OCI-LY1 (cell line): Measurements from ENCODE around the gene CSNK2A2.

Experiments used
- H2AFZ ChIP-seq: fragments of 200-600 bp; sonication (generic), shearing (Covaris generic); 2 replicates; pipeline ENCODE4 v1.6.0; 2014; ENCODE audit warnings: antibody characterized with exemption, mild to moderate bottlenecking, low read length
- H3F3A ChIP-seq: fragments of 200-600 bp; sonication (generic), shearing (Covaris generic); 2 replicates; pipeline ENCODE4 v1.6.0; 2014; ENCODE audit warnings: mild to moderate bottlenecking, antibody characterized with exemption, low read length, moderate library complexity; ENCODE audit not compliant: insufficient read depth
- H3K27ac ChIP-seq: fragments of 200-600 bp; sonication (generic); 2 replicates; pipeline ENCODE4 v1.5.1; 2014; ENCODE audit warnings: low read length, mixed run types, mild to moderate bottlenecking, low read depth; ENCODE audit not compliant: poor library complexity, severe bottlenecking
- H3K27me3 ChIP-seq: fragments of 200-600 bp; sonication (generic); 2 replicates; pipeline ENCODE4 v1.6.0; 2014; ENCODE audit warnings: antibody characterized with exemption, mild to moderate bottlenecking, low read length, moderate library complexity; ENCODE audit not compliant: insufficient read depth
- H3K36me3 ChIP-seq: fragments of 200-600 bp; sonication (generic); 2 replicates; pipeline ENCODE4 v1.6.1; 2014; ENCODE audit warnings: mild to moderate bottlenecking, antibody characterized with exemption, low read length, moderate library complexity, mixed read lengths; ENCODE audit not compliant: insufficient read depth
- H3K4me1 ChIP-seq: fragments of 200-600 bp; sonication (generic); 2 replicates; pipeline ENCODE4 v1.5.1; 2014; ENCODE audit warnings: mild to moderate bottlenecking, low read length, moderate library complexity; ENCODE audit not compliant: insufficient read depth, severe bottlenecking
- H3K4me2 ChIP-seq: fragments of 200-600 bp; sonication (generic), shearing (Covaris generic); 2 replicates; pipeline ENCODE4 v1.6.1; 2014; ENCODE audit warnings: low read length
- H3K4me3 ChIP-seq: fragments of 200-600 bp; sonication (generic); 2 replicates; pipeline ENCODE4 v1.5.1; 2014; ENCODE audit warnings: low read length, low read depth, mild to moderate bottlenecking, mixed read lengths; ENCODE audit not compliant: poor library complexity, severe bottlenecking
- H3K79me2 ChIP-seq: fragments of 200-600 bp; shearing (Covaris generic); 2 replicates; pipeline ENCODE4 v1.6.1; 2016; ENCODE audit warnings: mixed run types, low read length, mixed read lengths; ENCODE audit not compliant: insufficient read depth
- H3K9ac ChIP-seq: fragments of 200-600 bp; sonication (generic), shearing (Covaris generic); 2 replicates; pipeline ENCODE4 v1.6.1; 2014; ENCODE audit warnings: mild to moderate bottlenecking, low read length, mixed read lengths
- H3K9me2 ChIP-seq: fragments of 200-600 bp; sonication (generic), shearing (Covaris generic); 2 replicates; pipeline ENCODE4 v1.6.1; 2014; ENCODE audit warnings: low read depth, mild to moderate bottlenecking, low read length, mixed read lengths
- H3K9me3 ChIP-seq: fragments of 200-600 bp; shearing (Covaris generic); 2 replicates; pipeline ENCODE4 v1.6.1; 2014; ENCODE audit warnings: low read length, mixed read lengths
- H4K20me1 ChIP-seq: fragments of 200-600 bp; sonication (generic), shearing (Covaris generic); 2 replicates; pipeline ENCODE4 v1.6.0; 2016; ENCODE audit warnings: mild to moderate bottlenecking, low read length; ENCODE audit not compliant: insufficient read depth
- EZH2 ChIP-seq: fragments of 200-600 bp; sonication (generic), shearing (Covaris generic); IDR thresholded peaks from 2 replicates; pipeline ENCODE4 v1.8.0; 2017; ENCODE audit warnings: borderline replicate concordance, mixed run types, mild to moderate bottlenecking, antibody characterized with exemption, low read length, moderate library complexity, mixed read lengths
- TF ChIP-seq, protein P1 (sequence below): fragments of 200-600 bp; sonication (generic), shearing (Covaris generic); IDR thresholded peaks from 2 replicates; pipeline ENCODE4 v1.5.1; 2017; ENCODE audit warnings: mild to moderate bottlenecking, antibody characterized with exemption, low read length, moderate library complexity, mixed read lengths

Gene CSNK2A2

GRCh38 chr16:58119509-58119845 is 78.4 kb downstream of the CSNK2A2 start:
- Histone ChIP-seq H3K4me3 (no peak overlapping the region), H3K9ac (no peak overlapping the region), H3K9me2 (no peaks in the 10 kb centered on the region), H3F3A (no peaks in the 10 kb centered on the region), H3K27me3 (no peaks in the 10 kb centered on the region), H3K4me1 (peaks cover 8% of the 10 kb centered on the region), H3K27ac (no peak overlapping the region), H2AFZ (no peak overlapping the region), H3K4me2 (no peak overlapping the region), H3K9me3 (no peaks in the 10 kb centered on the region), H3K36me3 (peaks cover 27% of the 10 kb centered on the region), H3K79me2 (peaks cover 31% of the 10 kb centered on the region), H4K20me1 (no peaks in the 10 kb centered on the region; the same call in 1 of the 2 replicates)
- TF ChIP-seq, protein P1, sequence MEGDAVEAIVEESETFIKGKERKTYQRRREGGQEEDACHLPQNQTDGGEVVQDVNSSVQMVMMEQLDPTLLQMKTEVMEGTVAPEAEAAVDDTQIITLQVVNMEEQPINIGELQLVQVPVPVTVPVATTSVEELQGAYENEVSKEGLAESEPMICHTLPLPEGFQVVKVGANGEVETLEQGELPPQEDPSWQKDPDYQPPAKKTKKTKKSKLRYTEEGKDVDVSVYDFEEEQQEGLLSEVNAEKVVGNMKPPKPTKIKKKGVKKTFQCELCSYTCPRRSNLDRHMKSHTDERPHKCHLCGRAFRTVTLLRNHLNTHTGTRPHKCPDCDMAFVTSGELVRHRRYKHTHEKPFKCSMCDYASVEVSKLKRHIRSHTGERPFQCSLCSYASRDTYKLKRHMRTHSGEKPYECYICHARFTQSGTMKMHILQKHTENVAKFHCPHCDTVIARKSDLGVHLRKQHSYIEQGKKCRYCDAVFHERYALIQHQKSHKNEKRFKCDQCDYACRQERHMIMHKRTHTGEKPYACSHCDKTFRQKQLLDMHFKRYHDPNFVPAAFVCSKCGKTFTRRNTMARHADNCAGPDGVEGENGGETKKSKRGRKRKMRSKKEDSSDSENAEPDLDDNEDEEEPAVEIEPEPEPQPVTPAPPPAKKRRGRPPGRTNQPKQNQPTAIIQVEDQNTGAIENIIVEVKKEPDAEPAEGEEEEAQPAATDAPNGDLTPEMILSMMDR = no peak
- no peak for TF ChIP-seq EZH2

DNA sequence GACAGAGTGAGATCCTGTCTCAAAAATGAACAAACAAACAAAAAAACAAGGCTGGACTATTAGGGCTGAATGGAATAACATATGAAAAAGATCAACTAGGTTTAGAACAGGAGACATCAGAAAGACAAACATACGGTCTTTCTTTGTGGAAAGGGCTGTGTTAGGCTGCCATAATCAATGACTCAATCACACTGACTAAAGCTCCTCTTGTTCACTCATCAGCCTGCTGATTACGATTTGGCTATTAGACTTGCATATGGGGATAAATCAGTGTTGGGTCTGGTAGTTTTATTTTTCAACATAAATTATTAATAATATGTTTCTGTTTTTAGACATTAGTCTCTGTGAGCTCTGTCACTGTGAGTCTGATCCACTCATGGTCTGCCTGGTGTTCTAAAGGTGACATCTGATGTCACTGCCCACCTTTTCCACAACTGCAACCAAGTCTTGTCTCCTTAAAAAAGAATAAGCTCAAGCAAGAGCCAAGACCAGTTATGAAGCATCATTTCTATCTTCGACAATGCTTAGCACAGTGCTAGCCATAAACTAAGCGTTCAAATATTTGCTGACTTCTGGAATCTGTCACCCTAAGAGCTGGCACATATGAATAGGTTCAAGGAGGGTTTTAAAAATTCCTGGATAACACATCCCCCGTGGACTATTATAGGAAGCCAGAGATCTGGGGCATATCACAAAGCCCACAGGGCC is 79.0 kb downstream of the CSNK2A2 start:
- H3K9me3 ChIP-seq = no peaks in the 10 kb centered on the region
- H3F3A ChIP-seq = no peaks in the 10 kb centered on the region
- peaks cover 32% of the 10 kb centered on the region for H3K36me3 ChIP-seq
- H3K4me2 ChIP-seq = no peak overlapping the region
- no peak overlapping the region for H3K9ac ChIP-seq
- no peaks in the 10 kb centered on the region for H3K27me3 ChIP-seq
- H2AFZ ChIP-seq = no peak overlapping the region
- no peak overlapping the region for H3K27ac ChIP-seq
- H3K4me3 ChIP-seq = no peak overlapping the region
- no peaks in the 10 kb centered on the region for H3K9me2 ChIP-seq
- TF ChIP-seq EZH2 = no peak
- TF ChIP-seq, protein P1 = no peak
- peaks cover 26% of the 10 kb centered on the region for H3K79me2 ChIP-seq
- H3K4me1 ChIP-seq = peaks cover 8% of the 10 kb centered on the region
- H4K20me1 ChIP-seq = no peaks in the 10 kb centered on the region; the same call in 1 of the 2 replicates

GRCh38 chr16:58116529-58116928 is 81.4 kb downstream of the CSNK2A2 start:
- Histone ChIP-seq H3K9me3 (no peaks in the 10 kb centered on the region), H3K4me1 (peaks cover 2% of the 10 kb centered on the region), H3K4me3 (no peak overlapping the region), H2AFZ (no peak overlapping the region), H3F3A (no peaks in the 10 kb centered on the region), H3K9me2 (no peaks in the 10 kb centered on the region), H3K79me2 (peaks cover 18% of the 10 kb centered on the region), H3K36me3 (peaks cover 47% of the 10 kb centered on the region), H3K27ac (no peak overlapping the region), H3K27me3 (no peaks in the 10 kb centered on the region), H3K4me2 (no peak overlapping the region), H4K20me1 (no peaks in the 10 kb centered on the region; the same call in 1 of the 2 replicates), H3K9ac (no peak overlapping the region)
- TF ChIP-seq, protein P1 = no peak
- TF ChIP-seq EZH2 = no peak
